ENCODE measurements around the gene BASP1.
"Not testable (repeated sequence)": the region's sequence is repeated elsewhere in the genome, so short reads cannot be mapped to it uniquely, and the experiment has no call there.

The BASP1 gene

DNA sequence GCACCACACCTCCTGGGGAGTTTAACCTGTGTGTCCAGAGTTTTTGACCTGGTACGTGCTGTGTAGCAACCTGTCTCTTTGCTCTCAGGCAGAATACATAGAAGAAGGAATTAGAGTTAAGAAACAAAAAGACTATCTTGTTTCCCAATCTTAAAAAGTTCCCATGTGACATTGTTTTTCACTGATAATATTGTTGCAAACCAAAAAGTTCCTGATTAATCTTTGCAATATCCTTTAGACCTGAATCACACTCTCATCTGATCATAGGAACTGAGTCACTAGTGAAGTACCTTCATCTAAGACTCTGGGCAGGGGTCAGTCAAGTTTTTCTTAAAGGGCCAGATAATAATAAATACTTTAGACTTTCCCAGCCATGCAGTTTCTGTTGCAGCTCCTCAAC is 35.1 kb downstream of the BASP1 start:
- Mint-ChIP-seq H3K4me3 (no peak overlapping the region), H3K9me3 (no peaks in the 10 kb centered on the region), H3K4me1 (no peaks in the 10 kb centered on the region), H3K36me3 (no peaks in the 10 kb centered on the region), H3K27ac (no peak overlapping the region), H3K27me3 (peaks cover 2% of the 10 kb centered on the region)

DNA sequence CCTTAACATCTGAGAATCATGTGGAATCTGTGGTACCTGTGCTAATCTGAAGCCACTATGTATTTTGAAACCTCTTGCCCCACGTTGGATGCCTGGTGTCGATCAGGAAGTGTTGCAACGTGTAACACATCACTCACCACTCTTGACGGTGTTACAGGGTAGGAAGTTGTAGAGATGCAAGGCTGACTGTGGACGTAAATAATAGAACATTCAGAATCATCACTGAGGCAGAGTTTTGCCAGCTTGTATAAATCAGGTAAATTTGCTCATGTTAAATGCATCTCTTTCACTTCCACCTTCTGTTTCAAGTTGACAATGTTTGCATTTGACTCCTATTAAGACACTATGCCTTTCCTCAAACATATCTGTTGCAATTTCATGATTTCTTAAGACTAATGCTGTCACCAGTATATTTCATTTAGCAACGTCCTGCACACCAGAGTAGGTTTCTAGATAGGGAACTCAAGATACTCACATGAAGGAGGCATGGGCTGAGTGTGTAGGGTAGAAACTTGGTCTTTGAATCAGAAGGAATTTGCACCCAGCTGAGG is 38.1 kb downstream of the BASP1 start:
- Mint-ChIP-seq H3K4me1 (no peaks in the 10 kb centered on the region), H3K9me3 (peaks cover 6% of the 10 kb centered on the region), H3K27ac (no peak overlapping the region)

DNA sequence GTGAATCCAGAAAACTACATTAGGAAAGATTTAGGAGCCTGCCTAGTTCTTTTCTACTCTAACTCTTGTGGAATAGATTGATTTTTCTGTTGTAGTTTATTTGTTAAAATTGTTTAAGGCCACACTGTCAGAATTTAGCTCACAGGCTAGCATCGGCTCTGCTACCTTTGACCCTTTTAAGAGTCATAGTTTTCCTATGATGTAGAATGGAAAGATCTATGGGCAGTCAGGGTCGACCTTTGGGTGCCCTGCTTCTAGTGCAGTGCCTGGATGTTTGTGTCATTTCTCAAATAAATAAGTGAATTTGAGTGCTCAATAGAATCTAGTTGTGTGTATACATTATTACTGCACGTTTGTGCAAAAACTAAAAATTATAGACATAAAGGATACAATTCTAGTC is 38.7 kb downstream of the BASP1 start:
- Mint-ChIP-seq H3K9me3 (peaks cover 6% of the 10 kb centered on the region), H3K27ac (no peak overlapping the region), H3K4me3 (no peak overlapping the region)

More for the DNA sequence above, 38.1 kb downstream of the BASP1 start:
- Mint-ChIP-seq H3K27me3 (peaks cover 2% of the 10 kb centered on the region), H3K4me3 (no peak overlapping the region), H3K36me3 (no peaks in the 10 kb centered on the region)

DNA sequence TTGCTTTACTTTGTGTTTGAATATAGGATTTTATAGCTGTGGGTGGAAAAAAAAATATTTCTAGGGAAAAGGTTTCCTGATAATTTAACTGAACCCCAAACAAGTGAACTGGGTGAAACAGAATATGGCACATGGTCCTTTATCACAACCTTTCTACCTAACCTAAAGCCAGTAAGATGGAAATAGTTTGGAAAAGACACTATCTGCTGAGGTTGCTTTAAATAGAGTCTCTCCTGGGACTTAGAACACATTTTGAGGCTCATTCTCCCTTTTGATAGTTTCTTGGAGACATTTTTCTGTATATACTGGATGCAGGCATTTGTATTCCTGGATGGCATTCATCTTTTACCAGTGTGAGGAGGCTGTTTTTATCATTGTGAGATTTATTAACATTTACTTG is 39.4 kb downstream of the BASP1 start:
- no peaks in the 10 kb centered on the region for H3K36me3 Mint-ChIP-seq
- peaks cover 2% of the 10 kb centered on the region for H3K27me3 Mint-ChIP-seq
- H3K4me3 Mint-ChIP-seq: no peak overlapping the region
- no peaks in the 10 kb centered on the region for H3K4me1 Mint-ChIP-seq
- no peak overlapping the region for H3K27ac Mint-ChIP-seq
- H3K9me3 Mint-ChIP-seq: peaks cover 9% of the 10 kb centered on the region

More for the DNA sequence above, 38.7 kb downstream of the BASP1 start:
- H3K4me1 Mint-ChIP-seq: no peaks in the 10 kb centered on the region
- H3K27me3 Mint-ChIP-seq: peaks cover 2% of the 10 kb centered on the region
- H3K36me3 Mint-ChIP-seq: no peaks in the 10 kb centered on the region

DNA sequence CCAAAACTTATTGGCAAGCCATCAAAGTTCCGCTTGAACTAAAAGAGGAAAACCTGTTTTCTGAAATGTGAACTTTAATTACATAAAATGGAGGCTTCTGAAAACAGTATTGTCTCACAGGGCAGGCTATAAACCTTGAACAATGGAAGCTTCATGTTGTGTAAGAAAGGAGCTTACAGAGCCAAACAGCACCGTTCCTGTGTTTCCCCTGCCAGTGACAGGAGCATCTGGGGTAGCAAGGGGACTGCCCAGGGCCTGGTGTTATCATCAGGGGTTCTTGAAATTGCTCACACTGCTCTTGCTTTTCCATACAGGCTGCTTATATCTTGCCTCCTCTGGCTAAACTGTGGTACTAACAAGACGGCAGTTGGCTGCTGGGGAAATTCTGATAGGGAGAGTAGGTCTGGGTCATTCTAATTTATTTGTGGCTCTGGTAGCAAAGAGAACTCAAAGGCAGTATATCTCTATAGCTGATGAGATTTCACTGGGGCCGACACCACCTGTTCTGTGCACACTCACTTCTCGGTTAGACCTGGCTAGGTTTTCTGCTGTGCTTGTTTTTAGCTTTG is 40.4 kb downstream of the BASP1 start:
- Mint-ChIP-seq H3K4me1 (no peaks in the 10 kb centered on the region), H3K9me3 (peaks cover 18% of the 10 kb centered on the region), H3K4me3 (no peak overlapping the region), H3K36me3 (no peaks in the 10 kb centered on the region), H3K27ac (no peak overlapping the region), H3K27me3 (peaks cover 2% of the 10 kb centered on the region)

DNA sequence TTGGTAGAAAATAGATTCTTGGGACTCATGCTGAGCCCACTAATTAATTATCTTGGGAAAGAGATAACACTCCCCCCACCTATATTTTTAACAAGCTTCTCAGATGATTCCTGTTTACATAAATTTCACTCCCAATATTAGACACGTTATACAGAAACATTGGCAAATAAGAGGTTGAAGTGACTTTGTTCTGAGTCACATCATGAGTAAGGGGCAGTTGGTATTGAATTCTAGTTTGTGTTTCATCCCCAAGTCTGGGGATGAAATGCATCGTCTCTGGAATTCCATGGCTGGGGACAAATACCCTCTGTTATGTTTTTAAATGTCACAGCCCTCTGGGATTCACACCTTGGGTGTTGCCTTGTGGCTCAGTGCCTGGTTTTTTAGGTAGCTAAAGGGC is 41.0 kb downstream of the BASP1 start:
- Mint-ChIP-seq H3K4me3 (no peak overlapping the region), H3K9me3 (peaks cover 18% of the 10 kb centered on the region), H3K27ac (no peak overlapping the region), H3K27me3 (peaks cover 2% of the 10 kb centered on the region), H3K36me3 (no peaks in the 10 kb centered on the region), H3K4me1 (no peaks in the 10 kb centered on the region)

DNA sequence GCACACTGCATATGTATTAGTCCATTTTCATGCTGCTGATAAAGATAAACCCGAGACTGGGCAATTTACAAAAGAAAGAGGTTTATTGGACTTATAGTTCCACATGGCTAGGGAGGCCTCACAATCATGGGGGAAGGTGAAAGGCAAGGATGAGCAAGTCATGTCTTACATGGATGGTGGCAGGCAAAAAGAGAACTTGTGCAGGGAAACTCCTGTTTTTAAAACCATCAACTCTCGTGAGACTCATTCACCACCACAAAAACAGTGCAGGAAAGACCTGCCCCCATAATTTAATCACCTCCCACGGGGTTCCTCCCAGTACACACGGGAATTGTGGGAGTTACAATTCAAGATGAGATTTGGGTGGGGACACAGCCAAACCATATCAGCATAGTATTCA is 41.6 kb downstream of the BASP1 start:
- H3K9me3 Mint-ChIP-seq: peaks cover 18% of the 10 kb centered on the region
- H3K27me3 Mint-ChIP-seq, H3K4me3 Mint-ChIP-seq, H3K36me3 Mint-ChIP-seq, H3K27ac Mint-ChIP-seq, H3K4me1 Mint-ChIP-seq: not testable (repeated sequence)

DNA sequence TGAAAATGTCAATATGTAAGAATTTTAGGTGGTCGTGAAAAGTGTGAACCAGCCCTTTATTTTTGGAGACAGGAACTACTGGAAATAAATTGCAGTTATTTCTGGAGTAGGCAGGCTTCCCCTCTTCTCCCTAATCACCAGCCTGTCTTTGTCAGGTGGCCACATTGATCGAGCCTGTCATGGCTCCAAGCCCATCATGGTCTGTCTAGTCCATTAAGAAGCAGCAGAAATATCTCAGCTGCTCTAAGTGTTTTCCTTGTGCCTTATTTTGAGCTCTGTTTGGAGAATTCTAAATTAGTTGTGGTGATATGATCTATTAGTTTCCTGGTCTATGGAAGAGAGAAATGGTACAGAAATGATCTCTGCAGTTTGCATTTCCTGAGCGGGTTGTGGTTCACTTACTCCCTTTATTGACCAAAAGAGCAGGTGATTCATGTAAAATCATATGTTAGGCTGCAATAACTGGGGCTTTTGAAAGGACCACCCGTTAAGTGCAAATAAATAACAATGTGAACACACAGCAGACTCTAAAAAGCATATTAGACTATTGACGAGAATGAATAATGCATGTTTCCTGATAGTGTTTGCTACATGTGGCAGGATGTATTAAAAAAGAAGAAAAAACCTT is 42.3 kb downstream of the BASP1 start:
- H3K4me1 Mint-ChIP-seq: no peaks in the 10 kb centered on the region
- no peak overlapping the region for H3K27ac Mint-ChIP-seq
- no peaks in the 10 kb centered on the region for H3K36me3 Mint-ChIP-seq
- no peaks in the 10 kb centered on the region for H3K27me3 Mint-ChIP-seq
- peaks cover 18% of the 10 kb centered on the region for H3K9me3 Mint-ChIP-seq
- no peak overlapping the region for H3K4me3 Mint-ChIP-seq

DNA sequence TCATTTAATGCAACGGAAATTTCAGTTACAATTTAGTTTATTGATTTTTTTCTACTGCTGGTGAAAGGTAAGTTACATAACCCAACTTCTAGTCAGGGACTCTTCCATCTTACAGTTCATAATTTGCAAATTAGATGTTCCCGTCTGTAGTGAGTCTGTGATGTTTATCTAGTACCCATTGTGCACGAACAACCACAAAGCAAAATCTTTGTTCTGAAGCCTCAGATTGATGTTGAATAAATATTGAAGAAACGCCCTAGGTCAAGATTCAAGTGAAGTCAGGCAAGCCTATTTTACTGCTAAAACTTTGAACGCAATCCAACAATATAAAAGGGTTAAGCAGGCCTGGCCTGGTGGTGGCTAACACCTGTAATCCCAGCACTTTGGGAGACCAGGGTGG is 43.1 kb downstream of the BASP1 start:
- H3K9me3 Mint-ChIP-seq: peaks cover 18% of the 10 kb centered on the region
- H3K27ac Mint-ChIP-seq: no peak overlapping the region
- H3K36me3 Mint-ChIP-seq: no peaks in the 10 kb centered on the region
- H3K27me3 Mint-ChIP-seq: no peaks in the 10 kb centered on the region
- H3K4me1 Mint-ChIP-seq: no peaks in the 10 kb centered on the region
- H3K4me3 Mint-ChIP-seq: no peak overlapping the region

DNA sequence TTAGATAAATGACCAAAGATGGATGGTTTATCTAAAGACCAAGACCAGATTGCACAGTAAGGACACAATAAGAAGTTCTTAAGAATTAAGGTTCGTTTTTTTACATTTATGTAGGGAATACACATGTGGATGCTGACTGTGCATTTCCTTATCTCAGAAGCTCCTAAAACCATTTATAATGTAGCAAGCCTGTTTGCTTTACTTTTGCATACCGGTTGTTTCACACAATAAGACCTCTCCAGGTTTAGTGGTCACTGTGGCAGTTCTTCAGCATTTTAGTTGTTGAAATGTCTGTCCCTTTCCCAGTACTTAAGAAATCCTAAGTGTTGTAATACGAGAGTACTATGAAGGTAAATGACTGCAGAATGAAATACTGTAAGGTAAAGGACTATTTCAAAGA is 43.6 kb downstream of the BASP1 start:
- Mint-ChIP-seq H3K4me1 (no peaks in the 10 kb centered on the region), H3K27ac (no peak overlapping the region), H3K9me3 (peaks cover 18% of the 10 kb centered on the region)

DNA sequence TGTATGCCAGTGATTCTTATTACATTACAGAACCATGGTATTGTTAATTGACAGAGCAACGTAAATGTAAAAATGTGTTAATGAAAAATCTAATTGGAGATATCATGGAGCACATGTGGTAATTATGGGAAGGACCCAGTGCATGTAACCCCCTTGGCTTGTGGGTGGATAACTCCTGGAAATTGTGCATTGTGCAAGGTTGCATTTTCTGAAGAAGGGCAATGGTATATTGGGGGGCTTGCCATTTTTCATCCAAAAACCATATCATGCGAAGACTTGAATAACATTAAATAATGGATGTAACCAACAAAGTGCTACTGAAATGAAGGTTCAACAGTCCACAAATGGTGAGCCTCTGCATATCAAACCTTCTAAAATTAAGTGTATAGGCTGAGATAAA is 47.6 kb downstream of the BASP1 start:
- no peak overlapping the region for H3K27ac Mint-ChIP-seq
- H3K36me3 Mint-ChIP-seq: no peaks in the 10 kb centered on the region
- H3K4me3 Mint-ChIP-seq: no peak overlapping the region
- no peaks in the 10 kb centered on the region for H3K4me1 Mint-ChIP-seq
- H3K9me3 Mint-ChIP-seq: peaks cover 12% of the 10 kb centered on the region
- no peaks in the 10 kb centered on the region for H3K27me3 Mint-ChIP-seq

More for the DNA sequence above, 43.6 kb downstream of the BASP1 start:
- Mint-ChIP-seq H3K4me3 (no peak overlapping the region), H3K27me3 (no peaks in the 10 kb centered on the region), H3K36me3 (no peaks in the 10 kb centered on the region)

DNA sequence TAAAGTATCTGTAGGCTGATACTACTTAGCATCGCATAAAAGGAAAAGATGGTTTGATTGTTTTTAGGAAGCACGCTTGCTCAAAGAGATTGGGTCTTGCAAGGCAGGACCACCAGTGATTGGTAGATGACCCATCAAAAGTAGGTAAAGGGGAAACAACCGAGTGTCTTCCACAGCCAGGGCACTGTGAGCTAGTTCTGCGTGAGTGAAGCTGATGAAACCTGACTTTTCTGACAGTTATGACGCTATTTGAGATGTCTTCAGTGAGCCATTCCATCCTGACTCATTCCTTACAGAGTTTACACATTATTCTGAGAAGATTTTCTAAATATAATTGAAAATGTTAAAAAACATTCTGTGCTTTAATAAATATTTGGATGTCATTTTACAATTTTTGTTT is 49.7 kb downstream of the BASP1 start:
- Mint-ChIP-seq H3K4me3 (no peak overlapping the region), H3K27me3 (no peaks in the 10 kb centered on the region), H3K36me3 (no peaks in the 10 kb centered on the region), H3K27ac (no peak overlapping the region), H3K9me3 (peaks cover 7% of the 10 kb centered on the region), H3K4me1 (no peaks in the 10 kb centered on the region)

DNA sequence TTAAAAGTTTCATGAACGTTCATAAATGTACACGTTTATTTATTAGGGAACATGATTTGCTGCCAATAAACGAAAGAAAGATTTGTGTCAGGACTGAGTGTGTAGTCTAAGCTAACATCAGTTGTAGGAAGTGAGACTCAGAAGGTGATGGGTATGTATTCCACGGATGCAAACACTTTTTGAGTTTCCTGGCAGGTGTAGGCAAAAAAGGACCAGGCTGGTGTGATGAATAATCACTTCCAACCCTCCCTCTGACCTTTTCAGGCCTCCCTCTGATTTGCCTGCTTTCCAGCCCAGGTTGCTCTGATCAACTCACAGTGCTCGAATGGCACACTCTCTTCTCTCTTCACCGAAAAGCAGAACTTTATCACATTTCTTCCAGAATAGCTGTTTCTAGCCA is 51.8 kb downstream of the BASP1 start:
- Mint-ChIP-seq H3K9me3 (no peaks in the 10 kb centered on the region), H3K27me3 (no peaks in the 10 kb centered on the region), H3K27ac (no peak overlapping the region), H3K36me3 (no peaks in the 10 kb centered on the region), H3K4me3 (no peak overlapping the region), H3K4me1 (no peaks in the 10 kb centered on the region)

DNA sequence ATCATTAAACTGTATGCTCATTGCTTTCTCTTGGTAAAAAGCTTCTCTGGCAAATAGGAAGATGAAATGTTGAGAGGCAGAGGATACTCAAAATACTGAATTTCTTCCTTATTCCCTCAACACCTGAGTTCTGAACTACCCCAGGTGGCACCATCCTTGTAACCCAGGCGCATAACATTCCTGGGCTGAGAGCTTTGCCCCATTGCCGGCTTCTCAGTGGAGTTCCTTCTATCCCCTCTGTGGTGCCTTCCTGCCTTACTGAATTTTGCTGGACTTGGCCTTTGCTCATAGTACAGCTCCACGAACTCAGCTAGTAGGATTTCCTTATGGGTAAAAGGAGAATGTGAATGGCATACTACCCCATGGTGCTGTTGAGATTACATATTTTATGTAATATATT is 54.7 kb downstream of the BASP1 start:
- Mint-ChIP-seq H3K4me3 (no peak overlapping the region), H3K27ac (no peak overlapping the region), H3K9me3 (no peaks in the 10 kb centered on the region), H3K36me3 (no peaks in the 10 kb centered on the region), H3K4me1 (no peaks in the 10 kb centered on the region), H3K27me3 (no peaks in the 10 kb centered on the region)

DNA sequence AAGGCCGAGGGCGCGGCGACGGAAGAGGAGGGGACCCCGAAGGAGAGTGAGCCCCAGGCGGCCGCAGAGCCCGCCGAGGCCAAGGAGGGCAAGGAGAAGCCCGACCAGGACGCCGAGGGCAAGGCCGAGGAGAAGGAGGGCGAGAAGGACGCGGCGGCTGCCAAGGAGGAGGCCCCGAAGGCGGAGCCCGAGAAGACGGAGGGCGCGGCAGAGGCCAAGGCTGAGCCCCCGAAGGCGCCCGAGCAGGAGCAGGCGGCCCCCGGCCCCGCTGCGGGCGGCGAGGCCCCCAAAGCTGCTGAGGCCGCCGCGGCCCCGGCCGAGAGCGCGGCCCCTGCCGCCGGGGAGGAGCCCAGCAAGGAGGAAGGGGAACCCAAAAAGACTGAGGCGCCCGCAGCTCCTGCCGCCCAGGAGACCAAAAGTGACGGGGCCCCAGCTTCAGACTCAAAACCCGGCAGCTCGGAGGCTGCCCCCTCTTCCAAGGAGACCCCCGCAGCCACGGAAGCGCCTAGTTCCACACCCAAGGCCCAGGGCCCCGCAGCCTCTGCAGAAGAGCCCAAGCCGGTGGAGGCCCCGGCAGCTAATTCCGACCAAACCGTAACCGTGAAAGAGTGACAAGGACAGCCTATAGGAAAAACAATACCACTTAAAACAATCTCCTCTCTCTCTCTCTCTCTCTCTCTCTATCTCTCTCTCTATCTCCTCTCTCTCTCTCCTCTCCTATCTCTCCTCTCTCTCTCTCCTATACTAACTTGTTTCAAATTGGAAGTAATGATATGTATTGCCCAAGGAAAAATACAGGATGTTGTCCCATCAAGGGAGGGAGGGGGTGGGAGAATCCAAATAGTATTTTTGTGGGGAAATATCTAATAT is 58.1 kb downstream of the BASP1 start:
- no peaks in the 10 kb centered on the region for H3K9me3 Mint-ChIP-seq
- H3K27me3 Mint-ChIP-seq: no peaks in the 10 kb centered on the region
- H3K27ac Mint-ChIP-seq: no peak overlapping the region
- H3K4me1 Mint-ChIP-seq: no peaks in the 10 kb centered on the region
- no peak overlapping the region for H3K4me3 Mint-ChIP-seq
- no peaks in the 10 kb centered on the region for H3K36me3 Mint-ChIP-seq

DNA sequence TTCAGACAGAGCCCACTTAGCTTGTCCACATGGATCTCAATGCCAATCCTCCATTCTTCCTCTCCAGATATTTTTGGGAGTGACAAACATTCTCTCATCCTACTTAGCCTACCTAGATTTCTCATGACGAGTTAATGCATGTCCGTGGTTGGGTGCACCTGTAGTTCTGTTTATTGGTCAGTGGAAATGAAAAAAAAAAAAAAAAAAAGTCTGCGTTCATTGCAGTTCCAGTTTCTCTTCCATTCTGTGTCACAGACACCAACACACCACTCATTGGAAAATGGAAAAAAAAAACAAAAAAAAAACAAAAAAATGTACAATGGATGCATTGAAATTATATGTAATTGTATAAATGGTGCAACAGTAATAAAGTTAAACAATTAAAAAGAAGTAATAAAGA is 59.0 kb downstream of the BASP1 start:
- no peaks in the 10 kb centered on the region for H3K27me3 Mint-ChIP-seq
- H3K36me3 Mint-ChIP-seq: no peaks in the 10 kb centered on the region
- H3K4me1 Mint-ChIP-seq: no peaks in the 10 kb centered on the region
- H3K4me3 Mint-ChIP-seq: no peak overlapping the region
- no peak overlapping the region for H3K27ac Mint-ChIP-seq
- no peaks in the 10 kb centered on the region for H3K9me3 Mint-ChIP-seq
